Spleen (tissue), 11 donors: ENCODE data around the gene ENPP6. TPM values are rescaled to one million over a fixed set of nuclear protein-coding genes. Genes with fewer than 3 reads are reported as not detected.

ENCODE experiments used
- DNase-seq: peaks from one replicate; pipeline ENCODE4 v3.0.0-alpha.2; 2020
- H3K27ac ChIP-seq, 8 donors: fragments of 200-600 bp; sonication (generic) in 7 of 8; 1 replicate in 4 of 8; 2 replicates in 4 of 8; pipeline versions ENCODE4 v1.5.0 to v1.8.0; 2016 to 2021; ENCODE audit warnings: inconsistent platforms in 4 of 8, mild to moderate bottlenecking in 4 of 8, moderate library complexity in 1 of 8
- H3K27me3 ChIP-seq, 7 donors: fragments of 200-600 bp; sonication (generic) in 6 of 7; replicated peaks in 1 of 7; 1 replicate in 4 of 7; 2 replicates in 3 of 7; pipeline versions ENCODE4 v1.5.0 to v1.8.0; 2016 to 2021; ENCODE audit warnings: inconsistent platforms in 3 of 7, mild to moderate bottlenecking in 1 of 7
- H3K36me3 ChIP-seq, 6 donors: fragments of 200-600 bp; sonication (generic) in 5 of 6; 1 replicate in 4 of 6; 2 replicates in 2 of 6; pipeline versions ENCODE4 v1.5.0 to v1.8.0; 2016 to 2021; ENCODE audit warnings: inconsistent platforms in 2 of 6
- H3K4me1 ChIP-seq, 6 donors: fragments of 200-600 bp; sonication (generic) in 5 of 6; 1 replicate in 3 of 6; 2 replicates in 3 of 6; pipeline versions ENCODE4 v1.5.0 to v1.8.0; 2016 to 2021; ENCODE audit warnings: inconsistent platforms in 3 of 6
- H3K4me3 ChIP-seq, 8 donors: fragments of 200-600 bp; sonication (generic) in 7 of 8; 1 replicate in 4 of 8; 2 replicates in 4 of 8; pipeline versions ENCODE4 v1.5.0 to v1.8.0; 2016 to 2021; ENCODE audit warnings: inconsistent platforms in 4 of 8, mild to moderate bottlenecking in 4 of 8, moderate library complexity in 2 of 8
- H3K9me3 ChIP-seq, 8 donors: fragments of 200-600 bp; sonication (generic) in 7 of 8; 1 replicate in 4 of 8; 2 replicates in 4 of 8; pipeline versions ENCODE4 v1.5.0 to v1.8.0; 2016 to 2021; ENCODE audit warnings: inconsistent platforms in 4 of 8
- CTCF ChIP-seq, 11 experiments: fragments of 200-600 bp in 7 of 11; fragments of 450-650 bp in 4 of 11; sonication (generic) in 4 of 11; IDR thresholded peaks in 8 of 11; conservative IDR thresholded peaks in 3 of 11; 1 replicate in 7 of 11; 2 replicates in 4 of 11; pipeline versions ENCODE4 v1.4.0 to v1.8.0; 2016 to 2021; ENCODE audit warnings: antibody characterized with exemption in 11 of 11, inconsistent platforms in 4 of 11, mild to moderate bottlenecking in 1 of 11
- POLR2A ChIP-seq, 3 donors: fragments of 450-650 bp; IDR thresholded peaks; one replicate each; pipeline ENCODE4 v1.5.1; 2017; ENCODE audit warnings: antibody characterized with exemption in 3 of 3, mild to moderate bottlenecking in 1 of 3
- POLR2AphosphoS5 ChIP-seq, 3 donors: sonication (generic); formaldehyde crosslinking; IDR thresholded peaks; one replicate each; pipeline ENCODE4 v1.5.1; 2017; ENCODE audit warnings: antibody characterized with exemption in 3 of 3
- WGBS, 5 donors: extraction: QIAGEN DNeasy Blood & Tissue Kit in 3 of 5; methylation state at CpG; one replicate each; pipeline versions ENCODE4 v1.1.5 to v1.1.7; 2013 to 2018; 5-methylcytosine and 5-hydroxymethylcytosine counted together
- intact Hi-C: fragments of 100-400 bp; cut with DNase I; formaldehyde crosslinking; loops from one replicate; pipeline ENCODE4 v1.15.0; 2023; ENCODE audit warnings: low total_unique reads
- polyA plus RNA-seq, 3 donors: library from polyadenylated mRNA; stranded (reverse); fragments of 200-250 nt; gene quantifications; one replicate each; pipeline ENCODE4 v1.2.1, GENCODE V29; 2013
- total RNA-seq, 7 donors: library from RNA; depleted of rRNA in 3 of 7; stranded (reverse); fragments of >200 nt in 3 of 7; fragmentation: NEBNext Ultra II Directional in 4 of 7; extraction: Animal tissue kit (Norgen Biotek cat#: 25700) in 4 of 7; gene quantifications; one replicate each; pipeline versions ENCODE4 v1.1.0 to v1.2.1, GENCODE V29; 2016 to 2021
- donor health status: healthy with polysubstance abuse.
- donor health status: DM: no; HTN: no; CAD: no; lungs with moderate emphysema.
- donor health status: DM: no; HTN: no; CAD: no.
- donor health status: Bipolar disorder and iron deficiency.
- donor health status: healthy.
- donor health status: DM: no; HTN: no; CAD: no.
- donor health status: DM: yes; HTN: yes; CAD: no.

Gene ENPP6
- total and polyA plus RNA-seq, 10 donors, result 0.23 to 2.4 (median 1.1) TPM

DNA sequence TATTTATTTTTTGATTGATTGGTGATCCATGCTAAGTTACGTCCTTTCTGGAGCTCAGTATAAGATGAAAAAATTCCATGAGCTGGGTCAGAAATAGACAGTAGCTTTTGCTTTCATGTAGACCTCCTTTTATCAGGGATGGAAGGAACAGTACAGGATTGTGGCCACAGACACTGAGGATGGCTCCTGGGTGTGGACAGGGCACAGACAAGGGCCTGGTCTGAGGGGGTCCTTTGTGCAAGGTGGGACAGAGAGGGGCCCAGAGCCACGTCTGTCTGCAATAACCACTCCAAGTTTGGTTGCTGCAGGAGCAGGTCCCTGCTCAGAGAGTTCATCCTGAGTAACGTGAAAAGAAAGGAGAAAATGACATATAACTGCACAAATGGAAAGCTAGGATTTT is 127.1 kb downstream of the ENPP6 start:
- Histone ChIP-seq H3K27ac (no peak overlapping the region), H3K4me3 (no peak overlapping the region), H3K9me3 (peaks cover 0 to 13% (median 2%) of the 10 kb centered on the region in 8 donors), H3K4me1 (no peaks in the 10 kb centered on the region), H3K27me3 (peaks cover 0 to 5% (median 0%) of the 10 kb centered on the region in 7 donors), H3K36me3 (no peaks in the 10 kb centered on the region)
- 69 to 87% (median 76%) methylated on average over 3 of the region's 3 CpGs for WGBS, 5 donors
- TF ChIP-seq POLR2A (IDR thresholded peaks at IDR 0.05) (no peak), CTCF (IDR thresholded peaks at IDR 0.05 in 8 of 11, conservative IDR thresholded peaks at IDR 0.05 in 3 of 11) (no peak), POLR2AphosphoS5 (IDR thresholded peaks at IDR 0.05) (no peak)
- DNase-seq, result no peak
- intact Hi-C loops, result no loop called here

- H3K4me3 ChIP-seq, result no peak overlapping the region
Observed at GRCh38 chr4:184080674-184081073, 137.0 kb downstream of the ENPP6 start.

DNA sequence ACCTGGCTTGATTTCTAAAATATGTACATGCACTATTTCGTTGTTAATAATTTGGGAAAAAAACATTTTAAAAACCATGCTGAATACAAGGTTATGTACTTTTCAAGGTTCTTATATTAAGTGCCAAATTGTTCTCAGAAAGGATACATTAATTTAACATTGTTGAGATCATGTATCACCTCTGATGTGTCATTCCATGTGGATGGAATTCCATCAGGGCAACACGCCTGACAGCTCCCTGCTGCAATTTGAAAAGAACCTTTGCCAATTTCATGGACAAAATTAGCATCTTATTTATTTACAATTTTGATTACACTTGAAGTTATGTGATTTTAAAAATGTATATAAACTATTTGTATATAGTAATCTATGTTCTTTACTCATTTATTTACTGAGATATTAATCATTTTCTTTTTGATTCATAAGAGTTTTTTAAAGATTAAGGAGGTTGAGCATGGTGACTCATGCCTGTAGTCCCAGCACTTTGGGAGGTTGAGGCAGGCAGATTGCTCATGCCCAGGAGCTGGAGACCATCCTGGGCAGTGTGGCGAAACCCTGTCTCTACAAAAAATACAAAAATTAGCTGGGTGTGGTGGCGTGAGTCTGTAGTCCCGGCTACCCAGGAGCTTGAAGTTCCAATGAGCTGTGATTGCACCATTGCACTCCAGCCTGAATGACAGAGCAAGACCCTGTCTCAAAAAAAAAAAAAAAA is 142.8 kb downstream of the ENPP6 start:
- Histone ChIP-seq H3K27ac (no peak overlapping the region), H3K4me3 (no peak overlapping the region), H3K27me3 (peaks cover 0 to 12% (median 0%) of the 10 kb centered on the region in 7 donors), H3K4me1 (no peaks in the 10 kb centered on the region), H3K36me3 (no peaks in the 10 kb centered on the region), H3K9me3 (peaks cover 7 to 36% (median 20%) of the 10 kb centered on the region in 8 donors)
- WGBS, 5 donors, result 82 to 96% (median 90%) methylated on average over 5 of the region's 5 CpGs
- intact Hi-C loops, result no loop called here
- TF ChIP-seq CTCF (IDR thresholded peaks at IDR 0.05 in 8 of 11, conservative IDR thresholded peaks at IDR 0.05 in 3 of 11) (no peak), POLR2A (IDR thresholded peaks at IDR 0.05) (no peak), POLR2AphosphoS5 (IDR thresholded peaks at IDR 0.05) (no peak)
- no peak for DNase-seq

More at GRCh38 chr4:184080674-184081073, 137.0 kb downstream of the ENPP6 start:
- no peak overlapping the region for H3K27ac ChIP-seq
- DNase-seq, result no peak
- intact Hi-C loops, result no loop called here
- H3K9me3 ChIP-seq, result peaks cover 0 to 4% (median 0%) of the 10 kb centered on the region in 8 donors
- no peaks in the 10 kb centered on the region for H3K36me3 ChIP-seq
- WGBS, 5 donors, result 48 to 66% (median 62%) methylated on average over 7 to 8 of the region's 8 CpGs
- H3K27me3 ChIP-seq, result peaks cover 0 to 15% (median 0%) of the 10 kb centered on the region in 7 donors
- TF ChIP-seq POLR2AphosphoS5 (IDR thresholded peaks at IDR 0.05) (no peak), CTCF (IDR thresholded peaks at IDR 0.05 in 8 of 11, conservative IDR thresholded peaks at IDR 0.05 in 3 of 11) (no peak), POLR2A (IDR thresholded peaks at IDR 0.05) (no peak)
- H3K4me1 ChIP-seq, result no peaks in the 10 kb centered on the region

GRCh38 chr4:184067931-184068554 is 149.6 kb downstream of the ENPP6 start:
- peaks cover 0 to 9% (median 3%) of the 10 kb centered on the region in 6 donors for H3K4me1 ChIP-seq
- peaks cover 6 to 24% (median 18%) of the 10 kb centered on the region in 8 donors for H3K9me3 ChIP-seq
- no peak overlapping the region for H3K27ac ChIP-seq
- intact Hi-C loops, result no loop called here
- WGBS, 5 donors, result 71 to 88% (median 83%) methylated on average over 9 of the region's 9 CpGs
- H3K36me3 ChIP-seq, result no peaks in the 10 kb centered on the region
- TF ChIP-seq POLR2A (IDR thresholded peaks at IDR 0.05) (no peak), CTCF (IDR thresholded peaks at IDR 0.05 in 8 of 11, conservative IDR thresholded peaks at IDR 0.05 in 3 of 11) (no peak), POLR2AphosphoS5 (IDR thresholded peaks at IDR 0.05) (no peak)
- H3K4me3 ChIP-seq, result no peak overlapping the region
- no peaks in the 10 kb centered on the region for H3K27me3 ChIP-seq
- no peak for DNase-seq
